GM18502 (cell line): ENCODE data around the gene ME3.
"Not testable (repeated sequence)": the region's sequence is repeated elsewhere in the genome, so short reads cannot be mapped to it uniquely, and the experiment has no call there.

ENCODE experiments used
- ATAC-seq: cut with Tn5 transposase; IDR thresholded peaks from one replicate; pipeline ENCODE4 v1.9.1; 2021; ENCODE audit warnings: mild to moderate bottlenecking; ENCODE audit not compliant: unreplicated experiment, poor library complexity

The ME3 gene

GRCh38 chr11:86524620-86525352 lies 147.6 kb downstream of the ME3 start:
- no peak for ATAC-seq

GRCh38 chr11:86523738-86524619 lies 148.4 kb downstream of the ME3 start:
- ATAC-seq, result no peak

DNA sequence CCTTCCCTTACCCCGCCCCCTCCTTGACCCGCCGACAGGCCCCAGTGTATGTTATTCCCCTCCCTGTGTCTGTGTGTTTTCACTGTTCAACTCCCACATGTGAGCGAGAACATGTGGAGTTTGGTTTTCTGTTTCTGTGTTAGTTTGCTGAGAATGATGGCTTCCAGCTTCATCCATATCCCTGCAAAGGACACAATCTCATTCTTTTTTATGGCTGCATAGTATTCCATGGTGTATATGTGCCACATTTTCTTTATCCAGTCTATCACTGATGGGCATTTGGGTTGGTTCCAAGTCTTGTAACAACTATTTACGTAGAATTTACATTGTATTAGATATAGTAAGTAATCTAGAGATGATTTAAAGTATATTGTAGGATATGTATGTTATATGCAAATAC lies 149.9 kb downstream of the ME3 start:
- ATAC-seq, result not testable (repeated sequence)

GRCh38 chr11:86519064-86519911 lies 153.1 kb downstream of the ME3 start:
- no peak for ATAC-seq

- ATAC-seq, result no peak
Measured at GRCh38 chr11:86518211-86518610, 154.2 kb downstream of the ME3 start.

DNA sequence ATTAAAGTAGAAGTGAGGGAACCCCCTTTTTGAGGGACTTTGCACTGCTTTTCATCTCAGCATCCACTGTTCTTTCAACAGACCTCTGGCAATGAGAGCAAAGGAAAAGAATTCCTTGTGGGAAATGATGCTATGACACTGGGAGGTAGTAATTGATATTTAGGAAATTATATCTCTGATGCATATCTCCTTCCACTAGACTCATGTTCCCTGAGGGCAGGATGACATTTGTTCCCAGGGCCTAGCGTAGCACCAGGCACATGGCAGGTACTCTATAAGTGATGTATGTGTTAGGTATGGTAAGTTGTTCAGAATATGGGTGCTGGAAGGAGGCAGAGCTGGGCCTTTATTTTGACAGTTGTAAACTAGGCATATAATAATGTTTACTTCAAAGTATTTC lies 154.9 kb downstream of the ME3 start:
- no peak for ATAC-seq

DNA sequence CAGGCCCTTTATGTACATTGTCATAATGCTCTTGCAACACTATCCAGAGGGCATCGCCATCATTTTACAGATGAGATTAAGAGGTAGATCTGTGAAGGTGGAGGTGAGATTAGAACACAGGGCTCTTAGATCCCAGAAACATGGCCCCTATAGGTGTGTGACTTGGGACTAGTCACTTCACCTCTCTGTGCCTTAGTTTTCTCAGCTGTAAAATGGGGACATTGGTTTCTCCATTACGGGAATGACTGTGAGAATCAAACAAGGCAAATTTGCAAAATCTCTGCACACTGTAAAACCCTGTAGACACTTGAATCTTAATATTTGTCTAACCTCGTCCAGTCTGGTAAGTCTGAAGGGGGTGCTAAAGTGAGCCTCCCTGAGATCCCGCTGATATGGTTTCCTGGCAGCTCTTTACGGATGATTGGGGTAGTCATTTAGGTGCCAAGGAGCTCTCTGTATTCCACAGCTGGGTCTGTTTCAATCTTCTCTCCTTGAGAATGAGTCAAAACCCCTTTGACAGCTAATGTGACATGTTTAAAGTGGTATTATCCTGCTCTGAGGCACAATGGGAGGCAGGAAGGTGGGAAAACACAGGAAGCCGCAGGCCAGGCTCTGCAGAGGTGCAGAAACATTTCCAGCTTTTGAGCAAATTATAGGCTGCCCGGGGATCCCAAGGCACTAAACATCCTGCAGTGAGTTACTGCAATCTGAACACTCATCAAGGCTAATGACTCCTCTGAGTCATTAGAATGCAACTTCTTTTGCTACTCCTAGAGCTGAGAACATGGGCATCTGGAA lies 156.9 kb downstream of the ME3 start:
- no peak for ATAC-seq

DNA sequence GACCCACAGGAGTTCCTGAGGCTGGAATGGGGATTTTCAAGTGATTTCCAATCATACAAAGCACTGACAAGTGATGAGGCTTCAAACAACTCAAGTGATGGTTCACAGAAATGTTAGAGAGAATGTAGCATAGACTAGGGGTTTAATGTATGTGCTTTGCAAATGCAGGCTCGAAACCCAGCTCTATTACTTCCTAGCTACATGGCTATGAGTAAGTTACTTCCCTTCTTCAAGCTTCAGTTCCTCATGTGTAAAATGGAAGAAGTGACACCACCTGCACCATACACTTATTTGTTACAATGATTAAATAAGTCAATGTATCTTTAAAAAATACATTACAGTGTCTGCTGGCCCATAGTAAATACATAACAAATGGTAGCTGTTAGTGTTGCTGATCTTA lies 158.0 kb downstream of the ME3 start:
- ATAC-seq, result no peak

GRCh38 chr11:86513746-86514373 lies 158.6 kb downstream of the ME3 start:
- ATAC-seq, result no peak

DNA sequence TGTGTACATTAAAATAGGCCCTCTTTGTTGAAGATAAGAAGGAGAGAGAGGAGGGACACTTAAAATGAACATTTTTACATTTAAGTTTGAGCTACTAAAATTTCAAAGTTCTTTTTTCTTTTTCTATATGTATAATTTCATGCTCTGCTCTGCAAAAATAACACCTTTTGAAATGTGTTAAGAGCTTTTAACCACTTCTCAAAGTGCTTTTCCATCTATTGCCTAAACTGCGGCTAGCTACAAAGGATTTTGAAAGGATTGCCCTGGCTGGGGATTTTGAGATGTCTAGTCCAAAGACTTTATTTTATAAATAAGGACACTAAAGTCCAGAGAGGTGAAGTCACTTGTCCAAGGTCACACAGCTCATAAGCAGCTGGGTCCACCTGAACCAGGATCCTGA lies 159.3 kb downstream of the ME3 start:
- ATAC-seq, result no peak

DNA sequence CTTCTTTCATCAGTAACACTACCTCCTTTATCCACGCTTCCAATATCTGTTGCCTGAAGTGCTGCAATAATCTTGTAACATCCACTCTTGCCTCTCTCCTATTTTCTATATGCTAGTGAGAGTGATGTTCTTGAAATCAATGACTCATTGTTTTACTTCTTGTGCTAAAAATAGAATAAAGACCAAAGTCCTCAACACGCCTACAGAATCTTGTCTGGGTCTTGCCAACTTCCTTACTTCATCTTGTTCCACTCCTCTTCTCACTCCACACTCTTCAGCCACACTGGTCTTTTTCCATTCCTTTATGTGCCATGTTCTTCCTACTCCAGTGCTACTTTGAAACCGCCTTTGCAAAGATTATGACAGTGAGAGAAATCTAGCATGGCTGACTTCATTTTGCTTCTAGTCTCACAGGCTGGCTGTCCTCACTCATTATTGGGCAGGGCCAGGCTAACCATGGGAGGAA lies 161.3 kb downstream of the ME3 start:
- ATAC-seq, result peak; percentile 73

- no peak for ATAC-seq
Measured at GRCh38 chr11:86510674-86511073, 161.7 kb downstream of the ME3 start.

- no peak for ATAC-seq
Measured at GRCh38 chr11:86510097-86510496, 162.3 kb downstream of the ME3 start.

DNA sequence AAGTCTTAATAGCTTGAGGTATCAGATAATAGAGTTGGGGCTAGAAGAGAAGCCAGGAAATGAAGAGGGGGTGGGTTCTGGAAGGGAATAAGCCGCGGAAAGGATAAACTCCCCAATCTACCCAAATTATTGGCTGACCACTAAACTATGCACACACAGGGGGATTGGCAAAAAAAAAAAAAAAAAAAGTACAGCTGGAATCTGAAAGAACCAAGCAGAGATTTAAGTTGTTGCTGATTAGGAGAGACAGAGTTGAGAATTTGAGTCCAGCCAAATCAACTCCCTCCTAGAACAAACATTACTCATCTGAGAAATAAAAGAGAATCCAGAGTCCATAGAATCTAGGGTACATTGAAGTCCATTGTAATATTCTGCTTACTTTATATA lies 162.8 kb downstream of the ME3 start:
- ATAC-seq, result no peak

GRCh38 chr11:86508604-86509587 lies 163.5 kb downstream of the ME3 start:
- no peak for ATAC-seq

DNA sequence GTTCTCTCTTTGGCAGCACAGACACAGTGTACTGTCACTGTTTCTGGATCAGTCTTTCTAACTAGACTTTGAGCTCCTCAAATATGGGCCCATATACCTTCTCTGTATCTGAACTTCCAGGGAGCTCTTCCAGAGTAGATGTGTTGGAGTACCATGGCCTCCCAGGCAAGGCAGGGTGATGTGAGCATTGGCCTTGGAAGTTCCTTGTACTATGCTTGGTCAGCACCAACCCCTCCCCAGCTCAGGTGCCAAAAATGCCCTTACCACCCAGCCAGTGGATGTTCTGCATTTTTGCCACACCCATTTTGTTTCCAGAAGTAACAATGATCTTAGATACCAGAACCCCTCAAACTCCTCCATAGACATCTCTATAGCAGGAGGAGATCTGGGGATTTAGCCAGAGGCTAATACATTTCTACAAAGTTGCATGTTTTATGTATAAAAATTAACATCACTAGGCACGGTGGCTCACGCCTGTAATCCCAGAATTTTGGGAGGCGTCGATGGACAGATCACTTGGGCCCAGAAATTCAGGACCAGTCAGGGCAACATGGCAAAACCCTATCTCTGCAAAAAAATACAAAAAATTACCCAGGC lies 165.1 kb downstream of the ME3 start:
- no peak for ATAC-seq

DNA sequence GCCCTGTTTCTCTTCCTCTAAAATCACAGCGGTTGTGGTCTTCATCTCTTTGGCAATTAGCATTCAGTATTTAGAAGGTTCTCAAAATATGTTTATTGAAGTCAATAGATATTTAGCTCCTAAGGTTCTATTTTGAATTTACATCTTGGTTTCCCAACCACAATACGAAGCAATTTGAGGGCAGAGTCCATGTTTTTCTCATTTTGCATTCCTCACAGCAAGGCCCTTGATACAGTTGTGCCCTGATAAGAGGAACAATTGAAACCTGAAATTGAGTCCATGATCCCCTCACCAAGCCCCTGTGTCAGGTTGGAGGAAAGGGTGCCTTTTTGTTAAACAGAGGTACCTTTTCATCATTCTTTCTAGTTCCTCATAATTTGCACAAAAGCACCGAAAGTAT lies 166.2 kb downstream of the ME3 start:
- ATAC-seq, result no peak

DNA sequence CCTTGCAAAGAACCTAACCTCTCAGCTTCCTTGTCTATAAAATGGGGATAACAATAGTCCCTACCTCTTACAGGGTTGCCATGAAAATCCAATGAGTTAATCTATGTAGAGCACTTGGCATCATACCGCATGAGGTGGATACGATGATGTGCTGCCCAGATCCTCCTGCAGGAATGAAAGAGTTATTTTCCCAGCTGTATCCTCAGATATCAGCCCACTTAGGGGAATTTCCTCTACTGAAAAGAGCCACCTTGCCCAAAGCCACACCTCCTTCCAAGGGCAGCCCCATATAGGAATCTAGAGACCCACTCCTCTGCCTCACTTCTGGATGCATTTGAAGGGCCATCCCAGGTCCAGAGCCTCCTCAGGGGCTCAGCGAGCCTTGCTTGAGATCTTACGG lies 169.3 kb downstream of the ME3 start:
- no peak for ATAC-seq
